Mucosa of descending colon (tissue), 3 donors: ENCODE results near the gene GFER. TPM values are rescaled to one million over a fixed set of nuclear protein-coding genes. Genes with fewer than 3 reads are reported as not detected.
"Not testable (repeated sequence)": the region's sequence is repeated elsewhere in the genome, so short reads cannot be mapped to it uniquely, and the experiment has no call there.

Source experiments
- ATAC-seq: fragments of 200-7000 bp; cut with Tn5 transposase; one replicate; pipeline ENCODE4 v1.9.1; 2020; ENCODE audit warnings: mild to moderate bottlenecking, moderate library complexity
- DNase-seq, 3 donors: peaks; one replicate each; pipeline ENCODE4 v3.0.0-alpha.2; 2020
- H3K36me3 ChIP-seq: fragments of 200-600 bp; one replicate; pipeline ENCODE4 v1.8.0; 2021; ENCODE audit warnings: low read depth, mild to moderate bottlenecking
- H3K4me1 ChIP-seq: fragments of 200-600 bp; one replicate; pipeline ENCODE4 v1.8.0; 2021; ENCODE audit warnings: low read depth, mild to moderate bottlenecking
- H3K4me3 ChIP-seq: fragments of 200-600 bp; one replicate; pipeline ENCODE4 v1.8.0; 2021; ENCODE audit warnings: mild to moderate bottlenecking
- H3K9me3 ChIP-seq: fragments of 200-600 bp; one replicate; pipeline ENCODE4 v1.8.0; 2021; ENCODE audit warnings: mild to moderate bottlenecking
- CTCF ChIP-seq: fragments of 200-600 bp; IDR thresholded peaks from one replicate; pipeline ENCODE4 v1.8.0; 2022; ENCODE audit warnings: antibody characterized with exemption, mild to moderate bottlenecking
- intact Hi-C, 2 donors: fragments of 100-400 bp; cut with DNase I in 1 of 2; cut with micrococcal nuclease in 1 of 2; formaldehyde crosslinking; loops; one replicate each; pipeline versions ENCODE4 v1.11.0 to v1.11.1; 2022; cut with DNase I, micrococcal nuclease
- total RNA-seq, 3 donors: library from RNA; stranded (reverse); fragmentation: NEBNext Ultra II Directional in 2 of 3; extraction: Animal tissue kit (Norgen Biotek cat#: 25700) in 2 of 3; gene quantifications; one replicate each; pipeline versions ENCODE4 v1.2.1 to v1.2.4, GENCODE V29; 2021 to 2023
- donor health status: DM: no; HTN: no; CAD: no; lungs with moderate emphysema.
- donor health status: DM: no; HTN: no; CAD: no.
- donor health status: DM: no; HTN: yes; CAD: no.

GFER gene
- total RNA-seq, 3 donors from 2014 or later = 42.1 to 75.5 (median 68.8) TPM

- peak; percentile 95 to 97 (median 95) for DNase-seq
- ATAC-seq = peak; percentile 95
- TF ChIP-seq CTCF = peak; percentile 61
- Histone ChIP-seq H3K36me3 (peaks cover 2% of the 10 kb centered on the region), H3K4me1 (peaks cover 22% of the 10 kb centered on the region), H3K4me3 (peak within 1 kb of the TSS; percentile 94), H3K9me3 (no peaks in the 10 kb centered on the region)
- intact Hi-C loops = no loop called here
Observed at GRCh38 chr16:1959269-1960039, 24.5 kb upstream of the GFER start, which contains the start of gene NDUFB10. Gene NDUFB10 (plus strand): TSS chr16:1959538. CDS start chr16:1959625, 87 bp downstream.

- DNase-seq (peak in 2 of 3 donors; percentile 35 to 50), ATAC-seq (no peak)
- H3K4me1 ChIP-seq = peaks cover 27% of the 10 kb centered on the region
- intact Hi-C loops = no loop called here
- H3K36me3 ChIP-seq = peaks cover 2% of the 10 kb centered on the region
- TF ChIP-seq CTCF = no peak
- H3K9me3 ChIP-seq = no peaks in the 10 kb centered on the region
- H3K4me3 ChIP-seq = no peak overlapping the region
Observed at GRCh38 chr16:1960665-1961630, 23.0 kb upstream of the GFER start.

GRCh38 chr16:1961651-1962067 is 22.3 kb upstream of the GFER start:
- no peaks in the 10 kb centered on the region for H3K9me3 ChIP-seq
- peaks cover 2% of the 10 kb centered on the region for H3K36me3 ChIP-seq
- DNase-seq = peak in 2 of 3 donors; percentile 30 to 46
- intact Hi-C loops = no loop called here
- no peak for ATAC-seq
- H3K4me3 ChIP-seq = no peak overlapping the region
- TF ChIP-seq CTCF = no peak
- H3K4me1 ChIP-seq = peaks cover 30% of the 10 kb centered on the region

- H3K36me3 ChIP-seq, H3K4me3 ChIP-seq, ATAC-seq, intact Hi-C loops, H3K9me3 ChIP-seq: not testable (repeated sequence)
- DNase-seq = peak in 1 of 3 donors; percentile 48
- peaks cover 30% of the 10 kb centered on the region for H3K4me1 ChIP-seq
Observed at GRCh38 chr16:1962161-1963153, 21.5 kb upstream of the GFER start.

GRCh38 chr16:1963806-1964505 is 20.0 kb upstream of the GFER start:
- no peak for DNase-seq
- peaks cover 2% of the 10 kb centered on the region for H3K36me3 ChIP-seq
- peaks cover 26% of the 10 kb centered on the region for H3K4me1 ChIP-seq
- no peaks in the 10 kb centered on the region for H3K9me3 ChIP-seq
- intact Hi-C loops = no loop called here
- peak; percentile 34 for ATAC-seq
- no peak for TF ChIP-seq CTCF
- H3K4me3 ChIP-seq = peak overlapping the region; percentile 80
